ENCODE results near the gene B9D2. TPM values are rescaled to one million over a fixed set of nuclear protein-coding genes. Genes with fewer than 3 reads are reported as not detected.

Gene B9D2
- polyA plus RNA-seq, 3 donors, result 12.2 to 32.5 (median 25.1) TPM

DNA sequence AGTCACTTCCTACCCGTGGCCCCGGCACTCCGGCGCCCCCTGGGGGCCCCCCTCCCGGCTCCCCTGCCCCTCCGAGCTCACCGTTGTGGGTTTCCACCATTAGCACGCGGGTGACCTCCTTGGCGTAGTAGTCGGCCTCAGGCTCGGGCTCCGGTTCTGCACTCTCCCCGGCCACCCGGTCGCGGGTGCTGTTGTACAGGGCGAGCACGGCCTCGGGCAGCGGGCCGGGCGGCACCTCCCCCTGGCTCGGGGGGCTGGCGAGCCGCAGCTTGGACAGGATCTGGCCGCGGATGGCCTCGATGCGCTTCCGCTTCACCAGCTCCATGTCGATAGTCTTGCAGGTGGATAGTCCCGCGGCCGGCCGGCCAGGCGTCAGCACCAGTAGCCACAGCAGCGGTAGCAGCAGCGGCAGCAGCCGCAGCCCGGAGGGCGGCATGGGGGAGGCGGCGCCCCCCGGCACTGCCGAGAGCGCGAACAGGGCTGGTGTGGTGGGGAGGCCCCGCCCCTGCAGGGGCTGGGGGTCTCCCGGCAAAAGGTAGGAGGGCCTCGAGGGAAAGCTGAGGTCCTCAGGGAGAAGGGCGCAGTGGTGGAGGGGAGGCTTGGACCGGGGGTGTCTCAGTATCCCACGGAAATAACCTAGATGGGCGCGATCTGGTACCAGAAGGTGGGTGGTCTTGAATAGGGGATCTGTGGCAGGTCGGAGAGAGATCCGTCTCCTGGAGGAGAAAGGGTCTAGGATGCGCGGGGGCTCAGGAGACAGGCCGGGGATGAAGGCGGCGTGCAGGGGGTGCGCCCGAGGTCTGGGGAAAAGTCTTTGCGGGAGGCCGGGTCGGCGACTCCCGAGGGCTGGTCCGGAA is 11.1 kb downstream of the B9D2 start:
- H3K4me3 Mint-ChIP-seq, result peak overlapping the region; percentile 94 to 100
- peaks cover 21 to 43% of the 10 kb centered on the region in 2 donors for H3K36me3 Mint-ChIP-seq
- under 1% methylated on average over 66 of the region's 71 CpGs for WGBS (ENCODE audit: insufficient coverage)
- peaks cover 68% of the 10 kb centered on the region for H3K4me1 Mint-ChIP-seq
- H3K9ac ChIP-seq (ENCODE audit: insufficient read depth, low read length, poor library complexity, severe bottlenecking), result peak overlapping the region; percentile 93
- peaks cover 5 to 19% of the 10 kb centered on the region in 2 donors for H3K36me3 ChIP-seq (replicated peaks in 1 of 2; ENCODE audit: control insufficient read depth in 1 of 2, insufficient read depth in 2 of 2, low read length in 2 of 2)
- peaks cover 0 to 2% (median 0%) of the 10 kb centered on the region in 7 donors for H3K9me3 Mint-ChIP-seq
- H3K27me3 ChIP-seq (ENCODE audit: control insufficient read depth in 2 of 2, insufficient read depth in 2 of 2, low read length in 2 of 2), result no peaks in the 10 kb centered on the region
- TF ChIP-seq, protein P1, sequence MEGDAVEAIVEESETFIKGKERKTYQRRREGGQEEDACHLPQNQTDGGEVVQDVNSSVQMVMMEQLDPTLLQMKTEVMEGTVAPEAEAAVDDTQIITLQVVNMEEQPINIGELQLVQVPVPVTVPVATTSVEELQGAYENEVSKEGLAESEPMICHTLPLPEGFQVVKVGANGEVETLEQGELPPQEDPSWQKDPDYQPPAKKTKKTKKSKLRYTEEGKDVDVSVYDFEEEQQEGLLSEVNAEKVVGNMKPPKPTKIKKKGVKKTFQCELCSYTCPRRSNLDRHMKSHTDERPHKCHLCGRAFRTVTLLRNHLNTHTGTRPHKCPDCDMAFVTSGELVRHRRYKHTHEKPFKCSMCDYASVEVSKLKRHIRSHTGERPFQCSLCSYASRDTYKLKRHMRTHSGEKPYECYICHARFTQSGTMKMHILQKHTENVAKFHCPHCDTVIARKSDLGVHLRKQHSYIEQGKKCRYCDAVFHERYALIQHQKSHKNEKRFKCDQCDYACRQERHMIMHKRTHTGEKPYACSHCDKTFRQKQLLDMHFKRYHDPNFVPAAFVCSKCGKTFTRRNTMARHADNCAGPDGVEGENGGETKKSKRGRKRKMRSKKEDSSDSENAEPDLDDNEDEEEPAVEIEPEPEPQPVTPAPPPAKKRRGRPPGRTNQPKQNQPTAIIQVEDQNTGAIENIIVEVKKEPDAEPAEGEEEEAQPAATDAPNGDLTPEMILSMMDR (IDR thresholded peaks at IDR 0.05), result peak; percentile 71
- peak overlapping the region; percentile 89 to 97 (median 95) for H3K4me3 ChIP-seq (replicated peaks in 1 of 3; ENCODE audit: low read depth in 2 of 3, low read length in 3 of 3)
- peak overlapping the region; percentile 34 for H2AFZ ChIP-seq (ENCODE audit: insufficient read depth, low read depth, low read length, poor library complexity, severe bottlenecking)
- intact Hi-C loops (cut with micrococcal nuclease), result loop anchor here (5.0 to 10.0 kb wide), 5 partner anchors 36 to 172 kb away; partner anchors contain the start of genes DMAC2 (in 1 of the 2) and HNRNPUL1 (in 1 of the 2)
- peak; percentile 66 to 77 (median 75) for DNase-seq
- no peaks in the 10 kb centered on the region for H3K9me3 ChIP-seq (replicated peaks in 1 of 2; ENCODE audit: control insufficient read depth in 1 of 2, insufficient read depth in 1 of 2, low read length in 2 of 2)
- peaks cover 65% of the 10 kb centered on the region for H3K79me2 ChIP-seq (ENCODE audit: insufficient read depth, low read length)
- peaks cover 0 to 1% (median 0%) of the 10 kb centered on the region in 3 donors for H3K27me3 Mint-ChIP-seq (ENCODE audit: low read depth in 3 of 3)
- peak overlapping the region; percentile 94 for H3K4me2 ChIP-seq (replicated peaks; ENCODE audit: extremely low read depth, low read length, poor library complexity, severe bottlenecking)
- H3K27ac Mint-ChIP-seq, result peak overlapping the region; percentile 92 to 98 (median 96)
- peak overlapping the region; percentile 56 to 88 for H3K27ac ChIP-seq (ENCODE audit: low read depth in 1 of 2, low read length in 2 of 2)
- peaks cover 62 to 67% of the 10 kb centered on the region in 2 donors for H3K4me1 ChIP-seq (ENCODE audit: control insufficient read depth in 1 of 2, insufficient read depth in 2 of 2, low read length in 2 of 2)
- H4K20me1 ChIP-seq (ENCODE audit: insufficient read depth, low read length), result peaks cover 58% of the 10 kb centered on the region

DNA sequence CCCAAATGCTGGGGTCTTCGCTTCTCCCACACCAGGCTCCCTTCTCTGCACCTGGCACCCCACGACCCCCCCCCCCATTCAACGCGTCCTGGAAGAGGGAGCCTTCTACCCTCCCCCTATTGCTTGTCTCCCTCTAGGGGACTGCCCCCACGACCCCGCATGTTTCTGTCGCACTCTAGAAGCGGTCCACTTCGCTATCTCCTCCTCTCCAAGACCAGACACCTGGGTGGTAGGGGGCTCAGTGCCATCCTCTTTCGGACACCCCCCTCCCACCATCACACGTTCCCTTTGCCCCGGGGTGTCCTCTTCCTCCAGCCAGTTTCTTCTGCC is 11.7 kb downstream of the B9D2 start:
- Histone ChIP-seq H3K4me3 (replicated peaks in 1 of 3; ENCODE audit: low read depth in 2 of 3, low read length in 3 of 3) (peak overlapping the region; percentile 89 to 97 (median 95)), H3K27me3 (ENCODE audit: control insufficient read depth in 2 of 2, insufficient read depth in 2 of 2, low read length in 2 of 2) (no peaks in the 10 kb centered on the region), H3K36me3 (replicated peaks in 1 of 2; ENCODE audit: control insufficient read depth in 1 of 2, insufficient read depth in 2 of 2, low read length in 2 of 2) (peaks cover 9 to 25% of the 10 kb centered on the region in 2 donors), H2AFZ (ENCODE audit: insufficient read depth, low read depth, low read length, poor library complexity, severe bottlenecking) (peak overlapping the region; percentile 34), H3K4me1 (ENCODE audit: control insufficient read depth in 1 of 2, insufficient read depth in 2 of 2, low read length in 2 of 2) (peaks cover 57 to 61% of the 10 kb centered on the region in 2 donors), H3K27ac (ENCODE audit: low read depth in 1 of 2, low read length in 2 of 2) (peak overlapping the region; percentile 56 to 88), H3K79me2 (ENCODE audit: insufficient read depth, low read length) (peaks cover 71% of the 10 kb centered on the region), H4K20me1 (ENCODE audit: insufficient read depth, low read length) (peaks cover 64% of the 10 kb centered on the region), H3K4me2 (replicated peaks; ENCODE audit: extremely low read depth, low read length, poor library complexity, severe bottlenecking) (peak overlapping the region; percentile 94), H3K9me3 (replicated peaks in 1 of 2; ENCODE audit: control insufficient read depth in 1 of 2, insufficient read depth in 1 of 2, low read length in 2 of 2) (no peaks in the 10 kb centered on the region), H3K9ac (ENCODE audit: insufficient read depth, low read length, poor library complexity, severe bottlenecking) (peak overlapping the region; percentile 93)
- H3K36me3 Mint-ChIP-seq, result peaks cover 26 to 49% of the 10 kb centered on the region in 2 donors
- peaks cover 62% of the 10 kb centered on the region for H3K4me1 Mint-ChIP-seq
- TF ChIP-seq, protein P1 (IDR thresholded peaks at IDR 0.05), result no peak
- peak overlapping the region; percentile 94 to 100 for H3K4me3 Mint-ChIP-seq
- WGBS (ENCODE audit: insufficient coverage), result 0% methylated on average over 8 of the region's 12 CpGs
- DNase-seq, result no peak
- peaks cover 0 to 2% (median 0%) of the 10 kb centered on the region in 7 donors for H3K9me3 Mint-ChIP-seq
- intact Hi-C loops (cut with micrococcal nuclease), result loop anchor here (5.0 to 10.0 kb wide), 5 partner anchors 35 to 173 kb away; partner anchors contain the start of genes DMAC2 (in 1 of the 2) and HNRNPUL1 (in 1 of the 2)
- H3K27me3 Mint-ChIP-seq (ENCODE audit: low read depth in 3 of 3), result peaks cover 0 to 1% (median 0%) of the 10 kb centered on the region in 3 donors
- H3K27ac Mint-ChIP-seq, result peak overlapping the region; percentile 92 to 98 (median 96)
